Measurements from ENCODE around the gene COX6A2.
"Not testable (repeated sequence)": the region's sequence is repeated elsewhere in the genome, so short reads cannot be mapped to it uniquely, and the experiment has no call there.

COX6A2 gene

DNA sequence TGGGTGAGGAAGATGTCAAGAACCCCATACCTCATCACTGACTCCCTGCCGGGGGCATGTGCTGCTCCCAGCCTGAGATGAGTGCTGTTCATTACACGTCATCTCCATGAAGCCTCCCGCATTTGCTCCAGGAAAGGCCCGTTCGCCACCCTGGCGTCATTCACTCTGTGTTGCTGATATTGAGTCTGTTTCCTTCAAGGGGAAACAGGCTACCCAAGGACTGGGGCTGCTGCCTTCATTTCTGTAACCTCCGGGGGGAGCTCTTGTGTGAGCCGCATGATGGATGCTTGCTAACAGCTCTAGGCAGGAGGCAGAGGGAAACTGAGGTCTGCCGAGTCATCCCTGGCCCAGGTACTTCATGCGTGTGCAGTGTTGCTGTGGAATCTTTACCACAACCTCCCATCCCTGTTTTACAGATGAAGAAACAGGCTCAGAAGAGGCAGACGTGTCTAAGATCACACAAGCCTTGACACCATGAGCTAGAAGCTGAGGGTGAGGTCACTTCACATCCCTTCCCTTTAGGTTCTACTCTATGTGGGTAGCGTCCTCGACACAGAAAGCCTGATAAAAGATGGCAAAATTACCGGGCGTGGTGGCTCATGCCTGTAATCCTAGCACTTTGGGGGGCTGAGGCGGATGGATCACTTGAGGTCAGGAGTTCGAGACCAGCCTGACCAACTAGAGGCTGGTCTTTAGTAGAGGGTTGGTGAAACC lies 27.6 kb upstream of the COX6A2 start:
- no peak overlapping the region for H3K4me3 ChIP-seq (ENCODE audit: low read depth, low read length)
- TF ChIP-seq CTCF (conservative IDR thresholded peaks at IDR 0.05; ENCODE audit: low read depth, low read length): peak; percentile 59
- peak; percentile 45 for DNase-seq (ENCODE audit: low read depth)

DNA sequence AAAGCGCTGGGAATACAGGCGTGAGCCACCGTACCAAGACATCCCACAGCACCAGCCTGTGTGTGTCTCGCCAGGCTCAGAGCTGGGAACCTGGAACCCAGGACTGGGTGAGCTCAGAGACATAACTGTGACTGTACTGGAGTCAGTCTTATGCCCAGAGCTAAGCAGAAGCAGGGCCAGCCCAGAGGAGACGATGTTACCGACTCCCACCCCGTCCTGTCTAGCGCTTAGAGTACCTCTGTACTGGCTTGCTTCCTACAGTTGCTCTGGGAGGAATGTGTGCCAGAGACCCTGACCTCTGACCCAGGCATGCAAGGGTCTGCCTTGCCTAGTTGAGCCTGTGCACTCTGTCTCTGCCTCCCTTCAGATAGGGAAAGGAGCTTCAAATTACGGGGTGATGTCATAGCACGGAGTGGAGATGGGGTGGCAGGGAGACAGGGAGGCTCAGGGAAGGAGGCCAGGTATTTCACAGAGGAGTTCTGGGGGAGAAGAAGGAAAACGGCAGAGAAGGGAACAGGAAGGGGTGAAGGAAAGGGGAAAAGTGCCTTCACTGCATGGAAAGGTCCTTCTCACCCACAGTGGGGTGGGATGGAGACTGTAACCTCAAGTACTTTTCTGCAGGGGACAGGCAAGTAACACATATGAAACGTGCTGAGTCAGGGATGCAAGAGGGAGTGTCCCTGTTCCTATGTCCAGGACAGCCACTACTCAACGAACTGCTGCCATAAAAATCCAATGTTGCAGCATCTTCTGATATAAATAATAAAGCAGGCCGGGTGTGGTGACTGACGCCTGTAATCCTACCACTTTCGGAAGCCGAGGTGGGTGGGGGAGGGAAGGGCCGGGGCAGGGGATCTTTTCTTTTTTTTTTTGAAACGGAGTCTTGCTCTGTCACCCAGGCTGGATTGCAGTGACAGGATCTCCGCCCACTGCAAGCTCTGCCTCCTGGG lies 25.4 kb upstream of the COX6A2 start:
- no peak overlapping the region for H3K4me3 ChIP-seq (ENCODE audit: low read depth, low read length)
- no peak for TF ChIP-seq CTCF (conservative IDR thresholded peaks at IDR 0.05; ENCODE audit: low read depth, low read length)
- DNase-seq (ENCODE audit: low read depth): peak; percentile 39

- TF ChIP-seq CTCF (conservative IDR thresholded peaks at IDR 0.05; ENCODE audit: low read depth, low read length): no peak
- H3K4me3 ChIP-seq (ENCODE audit: low read depth, low read length): no peak overlapping the region
- peak; percentile 91 for DNase-seq (ENCODE audit: low read depth)
Observed at GRCh38 chr16:31452631-31453106, 24.5 kb upstream of the COX6A2 start.

GRCh38 chr16:31451681-31452351 lies 23.7 kb upstream of the COX6A2 start:
- DNase-seq (ENCODE audit: low read depth): peak; percentile 83
- no peak overlapping the region for H3K4me3 ChIP-seq (ENCODE audit: low read depth, low read length)
- peak; percentile 81 for TF ChIP-seq CTCF (conservative IDR thresholded peaks at IDR 0.05; ENCODE audit: low read depth, low read length)

GRCh38 chr16:31451201-31451600 lies 23.0 kb upstream of the COX6A2 start:
- no peak for TF ChIP-seq CTCF (conservative IDR thresholded peaks at IDR 0.05; ENCODE audit: low read depth, low read length)
- no peak overlapping the region for H3K4me3 ChIP-seq (ENCODE audit: low read depth, low read length)
- DNase-seq (ENCODE audit: low read depth): no peak

- H3K4me3 ChIP-seq (ENCODE audit: low read depth, low read length); DNase-seq (ENCODE audit: low read depth): not testable (repeated sequence)
Observed at GRCh38 chr16:31445931-31446330, 17.8 kb upstream of the COX6A2 start.

DNA sequence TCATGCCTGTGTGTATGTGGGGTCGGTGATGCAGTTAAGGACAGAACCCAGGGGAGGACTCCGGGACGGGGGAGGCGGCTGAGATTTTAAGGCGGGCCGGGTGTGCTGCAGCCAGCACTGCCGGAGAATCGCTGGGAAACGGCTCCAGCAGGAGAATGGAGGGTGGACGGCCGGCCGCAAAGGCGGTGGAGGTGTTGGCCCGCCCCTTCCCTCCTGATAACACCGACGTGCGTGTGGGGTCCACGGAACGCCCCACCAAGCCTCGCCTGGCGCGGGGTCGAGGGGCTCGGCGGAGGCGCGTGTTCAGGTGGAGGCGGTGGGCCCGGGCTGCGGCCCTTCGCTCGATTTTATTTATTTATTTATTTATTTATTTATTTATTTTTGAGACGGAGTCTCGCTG lies 13.8 kb upstream of the COX6A2 start:
- no peak for TF ChIP-seq CTCF (conservative IDR thresholded peaks at IDR 0.05; ENCODE audit: low read depth, low read length)
- H3K4me3 ChIP-seq (ENCODE audit: low read depth, low read length): peak overlapping the region; percentile 78
- no peak for DNase-seq (ENCODE audit: low read depth)
